ENCODE results near the gene SPON1.
A peak's percentile ranks its signal among the peaks of the same experiment; 100 is the strongest.
"Not testable (repeated sequence)": the region's sequence is repeated elsewhere in the genome, so short reads cannot be mapped to it uniquely, and the experiment has no call there.

SPON1 gene

DNA sequence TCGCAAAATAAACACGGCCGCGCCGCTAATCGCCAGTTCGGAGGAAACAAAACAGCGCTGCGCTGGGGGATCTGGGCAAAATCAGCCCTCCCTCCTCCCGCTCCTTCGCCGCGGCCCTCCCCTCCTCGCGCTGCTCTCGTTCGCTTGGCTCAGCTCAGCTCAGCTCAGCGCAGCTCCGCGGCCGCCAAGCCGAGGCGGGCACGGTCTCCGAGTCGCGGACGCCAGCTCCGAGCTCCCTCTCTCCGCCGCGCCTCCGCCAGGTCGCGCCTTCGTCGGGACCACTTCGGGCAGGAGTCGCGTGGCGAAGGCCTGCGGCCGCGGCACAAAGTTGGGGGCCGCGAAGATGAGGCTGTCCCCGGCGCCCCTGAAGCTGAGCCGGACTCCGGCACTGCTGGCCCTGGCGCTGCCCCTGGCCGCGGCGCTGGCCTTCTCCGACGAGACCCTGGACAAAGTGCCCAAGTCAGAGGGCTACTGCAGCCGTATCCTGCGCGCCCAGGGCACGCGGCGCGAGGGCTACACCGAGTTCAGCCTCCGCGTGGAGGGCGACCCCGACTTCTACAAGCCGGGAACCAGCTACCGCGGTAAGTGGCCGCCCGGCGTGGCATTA, at the start of gene SPON1:
TSS of gene SPON1 (plus strand) at position 162 of the 607 bp plus-strand sequence. CDS start at position 344, 182 bp downstream.
- DNase-seq (ENCODE audit: low read depth in 2 of 2), result peak in 1 of 2 experiments; percentile 26

DNA sequence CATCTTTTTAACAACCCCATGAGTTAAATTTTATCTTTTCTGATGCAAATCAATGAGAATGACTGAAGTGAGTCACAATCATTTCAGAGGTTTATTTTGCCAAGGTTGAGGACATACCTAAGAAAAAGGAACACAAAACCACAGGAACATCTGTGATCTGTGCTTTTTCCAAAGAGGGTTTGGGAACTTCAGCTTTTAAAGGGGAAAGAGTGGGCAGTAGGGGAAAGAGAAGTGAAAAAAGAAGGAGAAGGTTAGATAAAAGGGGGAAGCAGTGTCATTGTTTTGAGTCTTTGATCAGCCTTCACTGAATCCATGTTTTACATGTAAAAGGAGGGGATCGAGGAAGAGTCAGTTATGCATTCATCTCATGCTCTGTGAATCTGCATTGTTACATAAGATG, 45.3 kb upstream of the SPON1 start:
- no peak for DNase-seq (ENCODE audit: low read depth in 2 of 2)

DNA sequence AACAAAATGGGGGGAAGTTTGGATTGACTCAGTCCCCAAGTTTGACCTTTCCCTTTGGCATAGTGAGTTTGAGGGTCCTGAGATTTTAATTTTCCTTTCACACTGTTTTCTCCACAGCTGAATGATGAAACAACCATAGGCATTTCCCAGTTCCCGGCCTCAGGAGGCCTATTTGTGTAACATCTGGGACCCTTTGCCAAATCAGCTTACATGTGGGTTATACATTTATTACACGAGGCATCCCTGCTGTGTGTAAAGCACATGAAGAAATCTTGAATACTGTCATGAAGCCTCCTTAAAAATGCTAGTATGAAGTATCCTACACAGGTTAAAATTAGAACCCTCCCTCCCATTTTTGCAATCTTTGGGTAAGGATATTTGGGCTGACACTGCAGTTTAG, 44.6 kb upstream of the SPON1 start:
- DNase-seq (ENCODE audit: low read depth in 2 of 2), result no peak

DNA sequence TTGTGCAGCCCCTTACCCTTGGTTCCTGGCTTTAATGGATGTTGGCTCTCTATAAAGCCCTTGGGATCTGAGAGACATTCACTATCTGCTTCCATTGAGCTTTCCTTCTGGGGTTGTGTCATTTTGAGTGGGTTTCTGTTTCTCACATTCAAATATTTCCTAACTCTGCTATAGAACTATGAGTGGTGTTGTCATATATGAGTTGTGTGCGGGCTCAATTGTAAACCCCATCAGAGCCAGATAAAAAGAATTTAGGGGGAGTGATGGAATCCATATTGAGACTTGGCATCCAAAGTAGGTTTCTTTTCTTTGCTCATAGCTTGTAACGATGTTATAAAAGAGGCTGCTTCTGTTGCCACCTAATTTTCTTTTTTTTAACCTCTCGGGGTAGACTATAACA, 41.8 kb upstream of the SPON1 start:
- DNase-seq (ENCODE audit: low read depth in 2 of 2), result no peak

DNA sequence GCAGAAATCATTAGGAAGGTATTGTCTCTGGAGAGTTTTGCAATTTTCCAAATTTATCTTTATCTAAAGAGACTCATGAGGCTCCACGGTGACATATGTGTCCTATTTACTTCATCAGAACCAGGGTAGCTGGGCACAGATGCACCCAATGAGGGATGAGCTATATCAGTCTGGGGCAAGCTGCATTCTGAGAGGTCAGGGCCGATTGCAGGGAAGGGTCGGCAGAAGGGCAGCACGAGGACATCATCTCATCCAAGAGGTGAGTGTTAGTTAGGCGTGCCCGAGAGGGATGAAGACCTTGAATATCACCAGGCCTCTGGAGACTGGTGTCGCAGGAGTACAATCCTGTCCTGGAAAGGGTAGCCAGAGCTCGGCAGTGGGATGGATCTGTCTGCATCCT, 41.0 kb upstream of the SPON1 start:
- no peak for DNase-seq (ENCODE audit: low read depth in 2 of 2)

- DNase-seq (ENCODE audit: low read depth in 2 of 2), result no peak
Measured at GRCh38 chr11:13923182-13923581, 39.3 kb upstream of the SPON1 start.

GRCh38 chr11:13923716-13924650, 38.5 kb upstream of the SPON1 start:
- no peak for DNase-seq (ENCODE audit: low read depth in 2 of 2)

DNA sequence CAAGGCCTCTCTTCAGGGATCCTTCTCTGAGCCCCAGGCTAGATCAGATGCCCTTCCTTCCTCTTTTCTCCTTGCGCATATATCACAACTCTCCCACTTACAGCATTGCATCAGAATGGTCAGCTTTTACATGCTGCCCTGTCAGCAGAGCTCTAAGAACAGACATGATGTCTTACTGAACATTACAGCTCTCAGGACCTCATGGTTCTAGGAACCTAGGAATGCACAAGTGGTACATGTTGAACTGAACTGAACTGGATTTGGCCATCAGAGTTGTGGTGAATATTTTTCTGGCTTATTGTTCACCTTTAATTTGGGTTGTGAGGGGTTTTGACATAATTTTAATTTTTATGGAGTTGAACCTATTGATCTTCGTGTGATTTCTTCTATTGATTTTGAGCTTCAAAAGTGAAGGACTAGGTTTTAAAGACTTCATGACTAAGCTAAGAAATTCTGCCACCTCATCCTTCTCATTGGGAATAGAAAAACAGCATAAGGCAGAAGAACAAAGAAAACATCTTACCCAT, 37.7 kb upstream of the SPON1 start:
- DNase-seq (ENCODE audit: low read depth in 2 of 2), result no peak

GRCh38 chr11:13926366-13926765, 36.2 kb upstream of the SPON1 start:
- not testable (repeated sequence) for DNase-seq (ENCODE audit: low read depth in 2 of 2)

GRCh38 chr11:13926981-13927380, 35.5 kb upstream of the SPON1 start:
- DNase-seq (ENCODE audit: low read depth in 2 of 2), result no peak

GRCh38 chr11:13927481-13927880, 35.0 kb upstream of the SPON1 start:
- DNase-seq (ENCODE audit: low read depth in 2 of 2), result no peak

DNA sequence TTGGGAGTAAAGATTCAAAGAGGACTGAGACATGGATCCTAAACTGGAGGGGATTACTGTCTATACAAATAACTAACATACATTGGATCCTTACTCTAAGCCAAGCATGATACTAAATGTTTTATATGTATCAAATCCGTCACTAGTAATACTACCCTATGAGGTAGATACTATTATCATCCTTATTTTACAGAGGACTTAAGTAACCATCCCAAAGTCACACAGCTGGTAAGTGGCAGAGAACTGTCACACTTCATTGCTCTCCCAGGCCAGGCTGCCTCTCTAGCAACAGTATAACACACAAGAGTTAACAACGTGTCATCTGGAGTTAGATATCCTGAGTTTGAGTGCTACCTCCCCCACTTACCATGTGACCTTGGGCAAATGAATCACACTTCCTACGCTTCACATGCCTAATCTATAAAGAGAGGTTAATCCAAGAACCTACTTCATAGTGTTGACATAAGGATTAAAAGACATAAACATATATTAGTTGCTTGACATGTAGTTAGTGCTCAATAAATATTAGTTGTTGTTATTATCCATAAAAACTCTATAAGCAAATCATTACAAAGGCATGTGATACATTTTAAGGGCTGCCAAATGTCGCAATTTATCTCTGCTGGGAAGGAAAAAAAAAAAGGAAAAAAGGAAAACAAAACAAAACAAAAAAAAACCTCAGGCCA, 33.8 kb upstream of the SPON1 start:
- DNase-seq (ENCODE audit: low read depth in 2 of 2), result no peak

DNA sequence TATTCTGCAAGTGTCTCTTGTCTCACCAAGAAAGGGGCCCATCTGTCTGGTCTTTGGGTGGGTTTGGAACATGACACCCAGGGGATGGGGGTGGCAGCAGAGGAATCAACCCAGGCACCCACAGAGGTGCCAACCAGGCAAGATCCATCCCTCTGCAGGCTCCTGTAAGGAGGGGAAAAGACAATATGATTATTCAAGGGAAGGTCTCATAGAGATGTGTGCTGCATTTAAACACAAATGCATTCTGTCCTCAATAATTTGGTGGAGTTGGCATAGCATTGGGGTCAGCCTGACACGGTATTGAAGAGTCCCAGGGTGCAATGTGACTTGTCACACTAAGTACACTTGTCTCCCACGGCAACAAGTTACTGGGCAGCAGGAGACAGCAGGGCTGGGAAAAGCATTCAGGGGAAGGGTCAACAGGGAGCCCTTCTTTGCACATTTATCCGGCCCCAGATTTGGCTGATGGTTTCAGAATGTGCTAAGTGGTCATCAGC, 33.1 kb upstream of the SPON1 start:
- no peak for DNase-seq (ENCODE audit: low read depth in 2 of 2)

- DNase-seq (ENCODE audit: low read depth in 2 of 2), result no peak
Measured at GRCh38 chr11:13931356-13931755, 31.2 kb upstream of the SPON1 start.

DNA sequence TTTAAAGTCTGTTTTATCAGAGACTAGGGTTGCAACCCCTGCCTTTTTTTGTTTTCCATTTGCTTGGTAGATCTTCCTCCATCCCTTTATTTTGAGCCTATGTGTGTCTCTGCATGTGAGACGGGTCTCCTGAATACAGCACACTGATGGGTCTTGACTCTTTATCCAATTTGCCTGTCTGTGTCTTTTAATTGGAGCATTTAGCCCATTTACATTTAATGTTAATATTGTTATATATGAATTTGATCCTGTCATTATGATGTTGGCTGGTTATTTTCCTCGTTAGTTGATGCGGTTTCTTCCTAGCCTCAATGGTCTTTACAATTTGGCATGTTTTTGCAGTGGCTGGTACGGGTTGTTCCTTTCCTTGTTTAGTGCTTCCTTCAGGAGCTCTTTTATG, 25.4 kb upstream of the SPON1 start:
- DNase-seq (ENCODE audit: low read depth in 2 of 2), result not testable (repeated sequence)

GRCh38 chr11:13938829-13939228, 23.7 kb upstream of the SPON1 start:
- not testable (repeated sequence) for DNase-seq (ENCODE audit: low read depth in 2 of 2)

DNA sequence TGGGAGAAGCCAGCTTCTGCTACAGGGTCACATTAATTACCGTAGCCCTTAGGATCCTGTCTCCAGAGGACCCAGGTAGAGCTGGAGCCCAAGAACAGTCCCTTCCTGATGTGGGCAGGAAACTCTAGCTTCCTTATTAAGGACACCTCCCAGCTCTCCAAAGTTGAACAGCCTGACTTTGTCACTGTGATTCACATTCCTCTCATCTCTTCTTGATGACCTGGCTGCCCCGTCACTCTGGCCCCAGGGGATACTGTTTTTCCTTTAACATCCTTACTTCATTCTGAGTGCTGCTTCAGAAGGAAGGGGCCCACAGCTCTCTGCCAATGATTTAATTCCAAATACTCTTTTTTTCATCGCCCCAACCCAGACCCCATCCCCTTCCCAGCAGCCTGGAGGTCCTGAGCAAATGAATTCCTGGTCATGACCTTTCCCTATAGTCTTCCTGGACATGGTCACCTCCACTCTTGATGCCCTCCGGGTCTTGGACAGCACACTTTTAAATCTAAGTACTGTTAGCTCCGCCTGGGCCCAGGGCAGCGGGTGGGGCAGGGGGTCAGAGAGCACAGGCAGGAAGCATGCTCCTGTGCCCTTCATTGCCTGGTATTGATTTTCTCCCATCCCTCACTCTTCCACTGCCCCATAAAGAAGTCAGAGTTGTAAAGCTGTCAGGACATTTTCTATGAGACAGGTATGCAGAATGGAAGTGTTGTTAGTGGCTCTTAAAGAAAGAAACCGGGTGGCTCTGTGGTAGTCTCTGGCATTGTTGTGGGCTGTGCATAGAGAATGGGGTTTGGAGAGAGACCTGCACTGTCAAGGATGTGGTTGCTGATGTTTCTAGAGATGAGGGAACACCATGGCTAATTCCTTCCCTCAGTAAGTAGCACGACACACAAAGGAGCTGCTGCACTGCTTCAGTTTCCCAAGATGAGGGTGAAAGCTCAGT, 22.3 kb upstream of the SPON1 start:
- DNase-seq (ENCODE audit: low read depth in 2 of 2), result no peak

GRCh38 chr11:13940907-13941256, 21.6 kb upstream of the SPON1 start:
- no peak for DNase-seq (ENCODE audit: low read depth in 2 of 2)

- DNase-seq (ENCODE audit: low read depth in 2 of 2), result no peak
Measured at GRCh38 chr11:13941775-13942174, 20.7 kb upstream of the SPON1 start.

DNA sequence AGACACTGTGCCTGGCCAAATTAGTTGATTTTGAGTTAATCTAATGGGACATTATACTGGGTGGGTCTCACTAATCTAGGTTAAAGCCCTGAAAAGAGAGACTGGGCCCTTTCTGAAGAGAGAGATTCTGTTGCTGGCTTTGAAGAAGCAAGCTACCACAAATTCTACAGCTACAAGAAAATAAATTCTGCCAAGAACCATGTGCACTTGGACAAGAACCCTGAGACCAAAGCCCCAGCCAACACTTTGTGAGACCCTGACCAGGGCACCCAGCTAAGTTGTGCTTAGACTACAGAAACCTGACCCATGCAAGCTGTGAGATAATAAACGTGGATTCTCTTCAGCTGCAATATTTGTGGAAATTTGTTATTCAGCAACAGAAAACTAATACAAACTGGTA, 20.1 kb upstream of the SPON1 start:
- DNase-seq (ENCODE audit: low read depth in 2 of 2), result no peak

DNA sequence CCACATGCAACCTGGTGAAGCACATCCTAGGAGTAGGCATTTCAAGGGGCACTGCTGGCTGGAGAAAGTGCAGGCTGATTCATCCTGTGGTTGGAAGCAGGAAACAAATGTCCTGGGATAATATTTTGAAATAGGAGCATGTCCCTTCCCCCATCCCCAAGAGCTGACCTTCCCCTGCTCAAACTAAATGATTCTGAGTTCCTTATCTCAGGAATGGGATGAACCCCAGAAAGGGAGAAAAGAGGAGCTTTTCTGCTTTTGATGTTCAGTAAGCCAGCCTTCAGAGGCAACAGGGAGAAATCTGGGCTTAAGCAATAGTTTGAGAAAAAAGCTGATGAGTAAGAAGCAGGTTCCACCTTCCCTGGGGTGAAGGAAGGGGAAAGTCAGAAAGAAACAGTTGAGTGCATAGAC, 19.5 kb upstream of the SPON1 start:
- no peak for DNase-seq (ENCODE audit: low read depth in 2 of 2)
